Bronchial epithelial cell (primary cell): ENCODE results near the gene ZC3H14. TPM values are rescaled to one million over a fixed set of nuclear protein-coding genes. Genes with fewer than 3 reads are reported as not detected.

Experiments
- DNase-seq: peaks from one replicate; pipeline ENCODE4 v3.0.0-alpha.2; 2010; ENCODE audit warnings: low read depth
- FAIRE-seq: peaks from 2 replicates; lab custom pipeline; 2011; peaks lifted over from hg19 to GRCh38; lab: Jason Lieb, UNC
- H3K27me3 ChIP-seq: 2 replicates; pipeline ENCODE4 v1.5.1; 2011; ENCODE audit warnings: low read length; ENCODE audit not compliant: control insufficient read depth, insufficient read depth
- H3K36me3 ChIP-seq: 2 replicates; pipeline ENCODE4 v1.5.1; 2011; ENCODE audit warnings: low read length; ENCODE audit not compliant: control insufficient read depth, insufficient read depth
- H3K4me3 ChIP-seq: 2 replicates; pipeline ENCODE4 v1.5.1; 2011; ENCODE audit warnings: mild to moderate bottlenecking, low read depth, low read length, control low read depth
- CTCF ChIP-seq: IDR thresholded peaks from 2 replicates; pipeline ENCODE4 v1.5.1; 2011; ENCODE audit warnings: mild to moderate bottlenecking, moderate library complexity, low read length, control low read depth, inconsistent platforms; ENCODE audit not compliant: insufficient read depth, severe bottlenecking
- total RNA-seq: library from RNA; depleted of rRNA; stranded (reverse); fragments of >200 nt; gene quantifications from 2 replicates; pipeline ENCODE4 v1.2.1, GENCODE V29; 2014

Gene ZC3H14
- total RNA-seq, 1 donor from 2014 or later, result 41.9 TPM

GRCh38 chr14:88550078-88550477 lies 12.8 kb upstream of the ZC3H14 start:
- DNase-seq, result no peak
- FAIRE-seq, result no peak
- no peak for TF ChIP-seq CTCF
- Histone ChIP-seq H3K36me3 (peaks cover 3% of the 10 kb centered on the region), H3K27me3 (no peaks in the 10 kb centered on the region), H3K4me3 (no peak overlapping the region)

DNA sequence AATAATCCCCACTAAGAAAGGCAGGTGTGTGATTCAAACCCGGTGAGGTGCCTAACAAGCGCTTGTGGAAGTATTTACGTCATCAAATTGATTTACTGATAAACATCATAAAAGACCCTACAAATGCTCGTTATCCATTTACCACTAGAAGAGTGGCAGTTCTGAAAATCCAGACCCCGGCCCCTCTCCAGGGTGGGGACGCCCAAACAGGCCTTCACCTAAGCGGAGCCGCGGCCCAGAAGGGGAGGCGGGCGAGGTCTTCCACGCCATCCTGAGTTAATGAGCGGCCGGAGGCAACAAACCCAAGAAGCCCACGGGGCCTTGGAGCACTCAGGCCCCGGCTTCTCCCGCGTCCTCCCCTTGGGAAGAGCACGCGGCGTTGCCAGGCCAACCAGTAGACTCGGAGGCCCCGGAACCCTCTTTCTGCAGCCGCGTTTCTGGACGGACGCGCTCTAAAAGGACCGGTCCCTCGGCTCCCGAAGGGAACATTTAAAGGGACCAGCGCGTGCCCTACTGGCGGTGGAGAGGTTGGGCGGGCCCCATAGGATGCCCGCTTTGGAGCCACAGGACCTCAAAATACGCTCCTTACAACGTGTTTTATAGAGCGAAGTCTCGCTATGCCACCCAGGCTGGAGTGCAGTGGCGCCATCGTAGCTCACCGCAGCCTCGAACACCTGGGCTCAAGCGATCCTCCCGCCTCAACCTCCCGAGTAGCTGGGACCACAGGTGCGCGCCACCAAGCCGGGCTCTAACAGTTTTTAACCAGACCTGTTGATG lies 11.6 kb upstream of the ZC3H14 start:
- DNase-seq, result peak; percentile 49
- TF ChIP-seq CTCF, result peak; percentile 46
- Histone ChIP-seq H3K36me3 (peaks cover 3% of the 10 kb centered on the region), H3K27me3 (no peaks in the 10 kb centered on the region), H3K4me3 (peak overlapping the region; percentile 63)
- no peak for FAIRE-seq

GRCh38 chr14:88551980-88552431 lies 10.8 kb upstream of the ZC3H14 start:
- FAIRE-seq (no peak), DNase-seq (no peak)

DNA sequence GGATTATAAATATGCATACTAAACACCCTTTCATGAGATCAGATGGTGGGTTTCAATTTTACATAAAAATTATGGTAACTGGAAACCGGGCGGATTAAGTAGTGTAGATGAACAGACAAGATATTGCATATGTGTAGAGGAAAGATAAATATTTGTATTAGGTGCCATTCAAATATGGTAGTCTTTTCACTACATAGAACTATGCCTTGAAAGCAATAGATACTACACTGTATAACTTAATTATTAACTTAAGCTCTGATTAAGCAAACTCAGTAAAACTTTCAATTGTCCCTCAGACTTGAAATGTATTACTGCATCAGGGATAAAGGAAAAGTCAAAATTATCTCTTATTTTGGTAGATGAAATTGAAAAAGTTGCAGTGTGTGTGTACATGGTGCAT lies 10.0 kb upstream of the ZC3H14 start:
- no peak overlapping the region for H3K4me3 ChIP-seq
- peaks cover 1% of the 10 kb centered on the region for H3K36me3 ChIP-seq
- no peaks in the 10 kb centered on the region for H3K27me3 ChIP-seq
- DNase-seq (no peak), FAIRE-seq (no peak)
- no peak for TF ChIP-seq CTCF

More at GRCh38 chr14:88551980-88552431, 10.8 kb upstream of the ZC3H14 start:
- TF ChIP-seq CTCF, result no peak
- peak overlapping the region; percentile 63 for H3K4me3 ChIP-seq
- no peaks in the 10 kb centered on the region for H3K27me3 ChIP-seq
- peaks cover 3% of the 10 kb centered on the region for H3K36me3 ChIP-seq

DNA sequence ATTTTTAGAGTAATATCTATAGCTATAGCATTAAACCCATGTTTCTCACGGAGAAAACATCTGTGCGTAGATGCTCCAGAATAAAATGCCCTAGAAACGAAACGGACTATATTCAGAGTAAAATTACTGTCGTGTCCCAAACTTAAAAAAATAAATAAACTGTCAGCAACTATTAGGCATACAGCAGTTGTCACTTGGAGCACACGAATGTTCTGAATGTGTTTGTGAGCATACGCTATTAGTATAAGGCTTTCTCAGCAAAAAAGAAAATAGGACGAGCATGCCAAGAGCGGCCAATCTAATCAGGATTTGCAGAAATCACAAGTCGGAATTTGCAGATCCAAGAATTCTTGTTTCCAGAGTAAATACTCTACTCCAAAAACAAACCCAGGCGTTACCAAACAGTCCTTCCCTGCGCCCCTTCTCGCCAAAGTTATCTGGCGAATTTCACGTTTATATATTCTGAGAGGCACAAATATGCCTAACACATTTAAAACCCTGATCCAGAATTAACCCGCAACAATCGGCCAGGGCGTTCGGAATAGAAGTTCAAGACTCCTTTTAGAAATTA lies 8.9 kb upstream of the ZC3H14 start:
- Histone ChIP-seq H3K4me3 (peak overlapping the region; percentile 43), H3K36me3 (peaks cover 1% of the 10 kb centered on the region), H3K27me3 (no peaks in the 10 kb centered on the region)
- DNase-seq (peak; percentile 16), FAIRE-seq (no peak)
- no peak for TF ChIP-seq CTCF
